Adrenal gland (tissue), 5 donors: ENCODE results near the gene VSTM2L.

Source experiments
- POLR2A ChIP-seq, 2 donors: fragments of 450-650 bp; IDR thresholded peaks; one replicate each; pipeline ENCODE4 v1.6.1; 2017; ENCODE audit warnings: antibody characterized with exemption in 2 of 2, mild to moderate bottlenecking in 2 of 2, moderate library complexity in 1 of 2
- TF ChIP-seq, protein P1 (sequence below), 6 experiments: fragments of 450-650 bp in 4 of 6; fragments of 200-600 bp in 2 of 6; sonication (generic) in 1 of 6; IDR thresholded peaks; 1 replicate in 5 of 6; 2 replicates in 1 of 6; pipeline versions ENCODE4 v1.5.1 to v1.8.0; 2016 to 2021; ENCODE audit warnings: antibody characterized with exemption in 6 of 6, mild to moderate bottlenecking in 2 of 6, moderate library complexity in 1 of 6
- donor health status: DM: no; HTN: no; CAD: no.

DNA sequence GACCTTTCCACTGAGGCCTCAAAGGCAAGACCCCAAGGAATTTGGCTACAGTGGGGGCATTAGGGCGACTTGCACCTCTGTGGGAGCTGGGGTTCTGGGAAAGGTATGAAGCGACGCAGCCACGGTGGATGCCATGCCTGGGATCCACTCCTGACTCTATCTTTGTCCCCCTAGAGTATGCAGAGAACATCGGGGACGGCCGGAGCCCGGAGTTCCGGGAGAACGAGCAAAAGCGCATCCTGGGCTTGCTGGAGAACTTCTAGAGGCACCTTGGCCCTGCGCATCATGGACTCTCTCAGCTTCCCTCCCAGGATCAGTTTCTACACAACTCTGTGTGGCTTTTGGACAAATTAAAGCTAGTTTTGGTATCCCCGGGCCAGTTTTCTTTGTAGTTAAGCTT, 31.2 kb upstream of the VSTM2L start:
- TF ChIP-seq, protein P1, sequence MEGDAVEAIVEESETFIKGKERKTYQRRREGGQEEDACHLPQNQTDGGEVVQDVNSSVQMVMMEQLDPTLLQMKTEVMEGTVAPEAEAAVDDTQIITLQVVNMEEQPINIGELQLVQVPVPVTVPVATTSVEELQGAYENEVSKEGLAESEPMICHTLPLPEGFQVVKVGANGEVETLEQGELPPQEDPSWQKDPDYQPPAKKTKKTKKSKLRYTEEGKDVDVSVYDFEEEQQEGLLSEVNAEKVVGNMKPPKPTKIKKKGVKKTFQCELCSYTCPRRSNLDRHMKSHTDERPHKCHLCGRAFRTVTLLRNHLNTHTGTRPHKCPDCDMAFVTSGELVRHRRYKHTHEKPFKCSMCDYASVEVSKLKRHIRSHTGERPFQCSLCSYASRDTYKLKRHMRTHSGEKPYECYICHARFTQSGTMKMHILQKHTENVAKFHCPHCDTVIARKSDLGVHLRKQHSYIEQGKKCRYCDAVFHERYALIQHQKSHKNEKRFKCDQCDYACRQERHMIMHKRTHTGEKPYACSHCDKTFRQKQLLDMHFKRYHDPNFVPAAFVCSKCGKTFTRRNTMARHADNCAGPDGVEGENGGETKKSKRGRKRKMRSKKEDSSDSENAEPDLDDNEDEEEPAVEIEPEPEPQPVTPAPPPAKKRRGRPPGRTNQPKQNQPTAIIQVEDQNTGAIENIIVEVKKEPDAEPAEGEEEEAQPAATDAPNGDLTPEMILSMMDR (IDR thresholded peaks at IDR 0.05) = no peak
- TF ChIP-seq POLR2A (IDR thresholded peaks at IDR 0.05) = no peak
